ENCODE measurements around the gene SIPA1L2.

The SIPA1L2 gene

GRCh38 chr1:232630047-232630893 is at the start of gene SIPA1L2:
TSS of gene SIPA1L2 (minus strand) at chr1:232630133. CDS start at chr1:232515339, 114,794 bp downstream.
- DNase-seq (ENCODE audit: low read depth in 3 of 3, low spot score in 1 of 3): peak; percentile 63 to 86 (median 76)

- no peak for DNase-seq (ENCODE audit: low read depth in 3 of 3, low spot score in 1 of 3)
These were observed 48.4 kb upstream of the SIPA1L2 start for GRCh38 chr1:232678185-232678886.

- no peak for DNase-seq (ENCODE audit: low read depth in 3 of 3, low spot score in 1 of 3)
These were observed 46.4 kb upstream of the SIPA1L2 start for GRCh38 chr1:232676307-232676706.

GRCh38 chr1:232675898-232676297 is 46.0 kb upstream of the SIPA1L2 start:
- DNase-seq (ENCODE audit: low read depth in 3 of 3, low spot score in 1 of 3): no peak

- DNase-seq (ENCODE audit: low read depth in 3 of 3, low spot score in 1 of 3): no peak
These were observed 45.3 kb upstream of the SIPA1L2 start for GRCh38 chr1:232675260-232675659.

GRCh38 chr1:232673256-232673655 is 43.3 kb upstream of the SIPA1L2 start:
- no peak for DNase-seq (ENCODE audit: low read depth in 3 of 3, low spot score in 1 of 3)

GRCh38 chr1:232669981-232670747 is 40.2 kb upstream of the SIPA1L2 start:
- no peak for DNase-seq (ENCODE audit: low read depth in 3 of 3, low spot score in 1 of 3)

GRCh38 chr1:232667778-232668165 is 37.8 kb upstream of the SIPA1L2 start:
- no peak for DNase-seq (ENCODE audit: low read depth in 3 of 3, low spot score in 1 of 3)

GRCh38 chr1:232667094-232667777 is 37.3 kb upstream of the SIPA1L2 start:
- no peak for DNase-seq (ENCODE audit: low read depth in 3 of 3, low spot score in 1 of 3)

GRCh38 chr1:232664844-232665777 is 35.2 kb upstream of the SIPA1L2 start:
- no peak for DNase-seq (ENCODE audit: low read depth in 3 of 3, low spot score in 1 of 3)

GRCh38 chr1:232662910-232663309 is 33.0 kb upstream of the SIPA1L2 start:
- no peak for DNase-seq (ENCODE audit: low read depth in 3 of 3, low spot score in 1 of 3)

- no peak for DNase-seq (ENCODE audit: low read depth in 3 of 3, low spot score in 1 of 3)
These were observed 28.5 kb upstream of the SIPA1L2 start for GRCh38 chr1:232658386-232658785.

- DNase-seq (ENCODE audit: low read depth in 3 of 3, low spot score in 1 of 3): no peak
These were observed 27.6 kb upstream of the SIPA1L2 start for GRCh38 chr1:232657426-232658005.

- no peak for DNase-seq (ENCODE audit: low read depth in 3 of 3, low spot score in 1 of 3)
These were observed 25.8 kb upstream of the SIPA1L2 start for GRCh38 chr1:232655746-232656085.

GRCh38 chr1:232655028-232655745 is 25.3 kb upstream of the SIPA1L2 start:
- no peak for DNase-seq (ENCODE audit: low read depth in 3 of 3, low spot score in 1 of 3)

GRCh38 chr1:232653789-232654188 is 23.9 kb upstream of the SIPA1L2 start:
- no peak for DNase-seq (ENCODE audit: low read depth in 3 of 3, low spot score in 1 of 3)

- DNase-seq (ENCODE audit: low read depth in 3 of 3, low spot score in 1 of 3): no peak
These were observed 20.9 kb upstream of the SIPA1L2 start for GRCh38 chr1:232650845-232651244.

- DNase-seq (ENCODE audit: low read depth in 3 of 3, low spot score in 1 of 3): no peak
These were observed 20.5 kb upstream of the SIPA1L2 start for GRCh38 chr1:232650418-232650817.

- DNase-seq (ENCODE audit: low read depth in 3 of 3, low spot score in 1 of 3): no peak
These were observed 18.4 kb upstream of the SIPA1L2 start for GRCh38 chr1:232648316-232648715.

Data from stimulated activated CD4-positive, alpha-beta T cell treated with anti-CD3 and anti-CD28 coated beads, TNF-alpha, amount 100 ng/mL, for 1 hour (primary cell).